Keratinocyte (primary cell): ENCODE measurements around the gene CACNB2.

Experiments used
- CTCF ChIP-seq, 3 experiments: IDR thresholded peaks in 1 of 3; conservative IDR thresholded peaks in 1 of 3; optimal IDR thresholded peaks in 1 of 3; 2 replicates in 2 of 3; 3 replicates in 1 of 3; pipeline versions ENCODE3 to v1.5.1; 2011; ENCODE audit warnings: low read length in 3 of 3, mild to moderate bottlenecking in 3 of 3, moderate library complexity in 2 of 3, control low read depth in 1 of 3, inconsistent platforms in 1 of 3; ENCODE audit not compliant: insufficient read depth in 2 of 3; ENCODE audit errors: extremely low read depth in 1 of 3
- EZH2 ChIP-seq: IDR thresholded peaks from one replicate; pipeline ENCODE4 v1.6.1; 2012; ENCODE audit warnings: inconsistent platforms, mild to moderate bottlenecking, low read length, moderate library complexity

GRCh38 chr10:18376650-18377049, 236.4 kb downstream of the CACNB2 start:
- no peak for TF ChIP-seq CTCF (optimal IDR thresholded peaks at IDR 0.05 in 1 of 3, IDR thresholded peaks at IDR 0.05 in 1 of 3, conservative IDR thresholded peaks at IDR 0.05 in 1 of 3; ENCODE audit: extremely low read depth in 1 of 3, insufficient read depth in 2 of 3, low read length in 3 of 3)
- TF ChIP-seq EZH2, result no peak
